ENCODE data around the gene EFCC1. TPM values are rescaled to one million over a fixed set of nuclear protein-coding genes. Genes with fewer than 3 reads are reported as not detected.

EFCC1 gene
- polyA plus RNA-seq, 1 donor (not counting 4 experiments of a cell fraction or from before 2014, with no cell fraction given): not detected

- dilution Hi-C loops (cut with MboI; ENCODE audit: extremely low pct_ligation_motif_present, low sequenced_read_pairs): no loop called here
- Histone ChIP-seq H3K36me3 (ENCODE audit: control insufficient read depth in 2 of 2, extremely low read depth in 1 of 2, insufficient read depth in 2 of 2, low read length in 2 of 2) (no peaks in the 10 kb centered on the region), H3K27ac (ENCODE audit: control insufficient read depth, insufficient read depth, low read length) (peak within 1 kb of the TSS; percentile 25), H3K4me3 (ENCODE audit: control insufficient read depth in 2 of 3, extremely low read depth in 1 of 3, insufficient read depth in 2 of 3, low read depth in 1 of 3, low read length in 3 of 3) (peak within 1 kb of the TSS; percentile 38 to 69 (median 54)), H3K27me3 (ENCODE audit: control insufficient read depth, extremely low read depth, insufficient read depth, low read length) (peaks cover 3% of the 10 kb centered on the region), H3K9me1 (ENCODE audit: control insufficient read depth, extremely low read depth, insufficient read depth, low read length) (no peaks in the 10 kb centered on the region), H4K20me1 (ENCODE audit: control insufficient read depth, extremely low read depth, insufficient read depth, low read length) (no peaks in the 10 kb centered on the region), H3K79me2 (ENCODE audit: control insufficient read depth, insufficient read depth, low read length) (no peaks in the 10 kb centered on the region), H2AFZ (ENCODE audit: control insufficient read depth, low read length) (peak within 1 kb of the TSS; percentile 88), H3K4me2 (ENCODE audit: control insufficient read depth, extremely low read depth, insufficient read depth, low read depth, low read length) (peak within 1 kb of the TSS; percentile 86), H3K9ac (ENCODE audit: control insufficient read depth, extremely low read depth, insufficient read depth, low read length) (peak within 1 kb of the TSS; percentile 59), H3K9me3 (ENCODE audit: control insufficient read depth, low read depth, low read length) (no peaks in the 10 kb centered on the region), H3K4me1 (ENCODE audit: control insufficient read depth, extremely low read depth, insufficient read depth, low read length) (peaks cover 16% of the 10 kb centered on the region)
- FAIRE-seq (peak; percentile 79), DNase-seq (ENCODE audit: low read depth, low spot score) (no peak)
- TF ChIP-seq EZH2 (IDR thresholded peaks at IDR 0.05; ENCODE audit: low read length) (no peak), CTCF (optimal IDR thresholded peaks at IDR 0.05 in 1 of 3, IDR thresholded peaks at IDR 0.05 in 1 of 3, conservative IDR thresholded peaks at IDR 0.05 in 1 of 3; ENCODE audit: extremely low read depth in 1 of 3, insufficient read depth in 2 of 3, low read length in 3 of 3) (peak in 1 of 3 experiments; percentile 41)
These were observed 7.5 kb upstream of the EFCC1 start, which contains the start of gene CFAP92 for GRCh38 chr3:128993461-128994172. TSS of gene CFAP92 (minus strand) at chr3:128994076. CDS start at chr3:128993304, 772 bp downstream.

- Histone ChIP-seq H2AFZ (ENCODE audit: control insufficient read depth, low read length) (peak overlapping the region; percentile 37), H4K20me1 (ENCODE audit: control insufficient read depth, extremely low read depth, insufficient read depth, low read length) (no peaks in the 10 kb centered on the region), H3K4me2 (ENCODE audit: control insufficient read depth, extremely low read depth, insufficient read depth, low read depth, low read length) (peak overlapping the region; percentile 86), H3K27me3 (ENCODE audit: control insufficient read depth, extremely low read depth, insufficient read depth, low read length) (peaks cover 8% of the 10 kb centered on the region), H3K9ac (ENCODE audit: control insufficient read depth, extremely low read depth, insufficient read depth, low read length) (no peak overlapping the region), H3K79me2 (ENCODE audit: control insufficient read depth, insufficient read depth, low read length) (no peaks in the 10 kb centered on the region), H3K4me3 (ENCODE audit: control insufficient read depth in 2 of 3, extremely low read depth in 1 of 3, insufficient read depth in 2 of 3, low read depth in 1 of 3, low read length in 3 of 3) (peak overlapping the region in 1 of 3 experiments; percentile 69), H3K4me1 (ENCODE audit: control insufficient read depth, extremely low read depth, insufficient read depth, low read length) (peaks cover 16% of the 10 kb centered on the region), H3K9me3 (ENCODE audit: control insufficient read depth, low read depth, low read length) (no peaks in the 10 kb centered on the region), H3K9me1 (ENCODE audit: control insufficient read depth, extremely low read depth, insufficient read depth, low read length) (no peaks in the 10 kb centered on the region), H3K36me3 (ENCODE audit: control insufficient read depth in 2 of 2, extremely low read depth in 1 of 2, insufficient read depth in 2 of 2, low read length in 2 of 2) (no peaks in the 10 kb centered on the region), H3K27ac (ENCODE audit: control insufficient read depth, insufficient read depth, low read length) (no peak overlapping the region)
- TF ChIP-seq CTCF (optimal IDR thresholded peaks at IDR 0.05 in 1 of 3, IDR thresholded peaks at IDR 0.05 in 1 of 3, conservative IDR thresholded peaks at IDR 0.05 in 1 of 3; ENCODE audit: extremely low read depth in 1 of 3, insufficient read depth in 2 of 3, low read length in 3 of 3) (no peak), EZH2 (IDR thresholded peaks at IDR 0.05; ENCODE audit: low read length) (no peak)
- dilution Hi-C loops (cut with MboI; ENCODE audit: extremely low pct_ligation_motif_present, low sequenced_read_pairs): no loop called here
- no peak for FAIRE-seq
- DNase-seq (ENCODE audit: low read depth, low spot score): no peak
These were observed 7.0 kb upstream of the EFCC1 start for GRCh38 chr3:128994173-128994512.
